NCI-H226 (cell line): Measurements from ENCODE around the gene VSTM2L.
"Not testable (repeated sequence)": the region's sequence is repeated elsewhere in the genome, so short reads cannot be mapped to it uniquely, and the experiment has no call there.

Source experiments
- DNase-seq: peaks from one replicate; pipeline ENCODE4 v3.0.0-alpha.2; 2015

Gene VSTM2L

DNA sequence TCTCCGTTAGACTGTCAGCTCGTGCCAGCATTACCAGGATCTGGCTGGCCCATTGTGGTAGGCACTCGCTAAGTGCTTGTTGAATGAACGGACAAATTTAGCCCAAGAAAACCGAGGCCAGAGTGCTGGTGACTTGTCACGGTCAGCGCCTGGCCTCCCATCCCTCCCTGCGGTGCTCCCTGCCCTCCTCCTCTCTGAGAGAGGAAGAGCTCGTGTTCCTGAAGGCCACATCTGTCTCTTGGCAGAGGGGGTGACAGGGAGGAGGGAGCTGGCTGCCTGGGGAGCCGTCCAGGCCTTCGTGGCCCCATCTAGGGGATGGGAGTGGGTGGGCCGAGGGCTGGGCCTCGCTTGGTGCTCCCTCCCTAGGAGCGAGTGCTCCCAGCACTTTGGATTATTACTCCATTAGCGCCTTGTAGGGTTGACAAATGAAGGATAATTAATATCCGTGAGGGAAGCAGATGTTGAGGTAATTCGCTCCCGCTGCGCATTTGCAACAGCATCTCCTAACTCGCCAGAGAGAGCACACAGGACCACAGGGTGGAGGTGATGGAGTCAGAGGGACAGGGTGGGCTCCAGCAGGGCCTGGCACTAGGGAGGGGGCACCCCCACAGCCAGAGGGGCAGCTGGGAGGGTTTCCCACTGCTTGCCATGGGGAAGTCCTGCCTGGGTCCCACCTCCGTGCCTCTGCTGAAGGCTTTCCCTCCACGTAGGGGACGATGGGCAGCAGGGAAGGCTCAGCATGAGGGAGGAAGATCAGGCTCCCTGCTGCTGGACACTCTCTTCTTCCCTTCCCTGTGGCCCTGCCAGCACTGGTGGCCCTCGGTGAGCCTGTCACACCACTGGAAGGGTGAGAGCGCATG is 37.0 kb downstream of the VSTM2L start:
- no peak for DNase-seq

DNA sequence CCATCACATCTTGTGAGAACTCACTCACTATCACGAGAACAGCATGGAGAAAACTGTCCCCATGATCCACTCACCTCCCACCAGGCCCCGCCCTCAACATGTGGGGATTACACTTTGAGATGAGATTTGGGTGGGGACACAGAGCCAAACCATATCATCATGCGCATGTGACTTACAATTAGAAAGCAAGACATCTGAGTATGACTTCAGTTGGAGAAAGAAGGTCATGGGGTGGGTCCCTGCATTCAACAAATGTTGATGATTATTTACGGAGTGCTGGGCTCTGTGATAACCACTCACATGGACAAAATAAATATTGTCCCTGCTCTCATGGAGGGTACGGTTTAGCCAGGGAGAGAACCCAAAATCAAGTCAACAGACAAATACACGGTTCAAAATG is 37.9 kb downstream of the VSTM2L start:
- DNase-seq, result no peak

DNA sequence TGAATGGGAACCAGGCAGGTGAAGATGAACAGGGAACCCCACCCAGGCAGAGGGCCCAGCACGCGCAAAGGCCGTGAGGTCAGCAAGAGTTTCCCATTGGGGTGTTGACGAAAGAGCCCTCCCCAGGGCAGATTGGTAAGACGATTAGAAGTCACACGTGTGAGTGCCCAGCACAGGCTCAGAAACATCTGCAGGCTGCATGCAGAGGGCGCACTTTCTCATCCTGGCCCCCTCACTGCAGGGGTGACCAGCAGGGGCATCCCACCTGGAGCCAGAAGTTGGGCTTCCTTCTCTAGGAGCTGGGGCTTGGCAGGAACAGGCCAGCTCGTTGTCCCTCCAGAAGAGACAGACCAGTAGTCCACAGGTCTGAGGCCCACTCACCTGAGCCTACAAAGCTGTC is 38.4 kb downstream of the VSTM2L start:
- no peak for DNase-seq

DNA sequence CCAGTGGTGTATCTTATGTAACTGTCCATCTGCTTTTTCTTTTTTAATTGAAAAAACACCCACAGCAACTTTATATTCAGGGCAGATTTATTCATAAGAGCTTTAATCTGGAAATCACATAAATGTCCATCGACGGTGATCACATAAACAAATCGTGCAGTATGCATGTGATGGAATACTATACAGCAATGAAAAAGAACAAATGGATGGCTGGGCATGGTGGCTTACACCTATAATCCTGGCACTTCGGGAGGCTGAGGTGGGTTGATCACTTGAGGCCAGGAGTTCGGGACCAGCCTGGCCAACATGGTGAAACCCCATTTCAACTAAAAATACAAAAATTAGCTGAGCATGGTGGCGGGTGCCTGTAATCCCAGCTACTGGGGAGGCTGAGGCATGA is 39.1 kb downstream of the VSTM2L start:
- DNase-seq, result no peak

DNA sequence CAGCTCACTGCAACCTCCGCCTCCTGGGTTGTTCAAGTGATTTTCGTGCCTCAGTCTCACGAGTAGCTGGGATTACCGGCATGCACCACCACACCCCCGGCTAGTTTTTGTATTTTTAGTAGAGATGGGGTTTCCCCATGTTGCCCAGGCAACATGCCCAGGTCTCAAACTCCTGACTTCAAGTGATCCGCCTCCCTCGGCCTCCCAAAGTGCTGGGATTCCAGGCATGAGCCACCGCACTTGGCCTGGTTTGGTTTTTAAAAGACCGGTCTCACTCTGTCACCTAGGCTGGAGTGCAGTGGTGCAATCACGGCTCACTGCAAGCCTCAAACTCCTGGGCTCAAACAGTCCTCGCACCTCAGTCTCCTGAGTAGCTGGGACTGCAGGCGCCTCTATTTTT is 40.1 kb downstream of the VSTM2L start:
- no peak for DNase-seq

DNA sequence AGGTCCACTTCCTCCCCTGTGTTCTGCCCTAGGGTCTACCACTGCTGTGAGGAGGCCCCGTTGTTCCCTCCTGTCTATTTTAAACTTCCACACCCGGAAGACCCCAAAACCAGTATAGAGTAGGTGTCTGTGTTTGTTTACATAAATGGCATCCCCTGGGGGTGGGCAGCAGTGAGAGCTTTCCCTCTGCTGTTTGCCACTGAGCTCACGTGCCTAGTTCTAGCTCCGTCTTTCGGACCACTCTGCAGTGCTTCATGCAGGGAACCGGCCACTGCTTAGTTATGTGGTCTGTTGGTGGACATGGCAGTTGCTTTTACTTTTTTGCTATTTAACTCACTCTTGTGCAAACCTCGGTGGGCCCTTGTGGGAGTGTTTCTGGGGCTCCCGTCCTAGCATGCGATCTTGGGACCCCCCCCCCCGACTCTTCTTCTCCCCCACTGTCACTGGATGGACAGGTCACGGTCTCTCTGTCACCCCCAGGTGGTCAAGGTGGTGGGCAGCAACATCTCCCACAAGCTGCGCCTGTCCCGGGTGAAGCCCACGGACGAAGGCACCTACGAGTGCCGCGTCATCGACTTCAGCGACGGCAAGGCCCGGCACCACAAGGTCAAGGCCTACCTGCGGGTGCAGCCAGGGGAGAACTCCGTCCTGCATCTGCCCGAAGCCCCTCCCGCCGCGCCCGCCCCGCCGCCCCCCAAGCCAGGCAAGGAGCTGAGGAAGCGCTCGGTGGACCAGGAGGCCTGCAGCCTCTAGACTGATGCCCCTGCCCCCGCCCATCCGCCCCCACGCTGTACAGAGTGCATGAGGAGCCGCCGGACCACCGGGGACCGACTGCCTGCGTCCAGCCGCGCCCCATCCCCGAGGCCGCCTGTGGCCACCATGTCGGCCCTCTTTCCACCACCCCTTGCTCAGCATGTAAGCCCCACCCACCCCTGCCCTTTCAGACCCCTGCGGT is 40.9 kb downstream of the VSTM2L start:
- DNase-seq, result no peak

DNA sequence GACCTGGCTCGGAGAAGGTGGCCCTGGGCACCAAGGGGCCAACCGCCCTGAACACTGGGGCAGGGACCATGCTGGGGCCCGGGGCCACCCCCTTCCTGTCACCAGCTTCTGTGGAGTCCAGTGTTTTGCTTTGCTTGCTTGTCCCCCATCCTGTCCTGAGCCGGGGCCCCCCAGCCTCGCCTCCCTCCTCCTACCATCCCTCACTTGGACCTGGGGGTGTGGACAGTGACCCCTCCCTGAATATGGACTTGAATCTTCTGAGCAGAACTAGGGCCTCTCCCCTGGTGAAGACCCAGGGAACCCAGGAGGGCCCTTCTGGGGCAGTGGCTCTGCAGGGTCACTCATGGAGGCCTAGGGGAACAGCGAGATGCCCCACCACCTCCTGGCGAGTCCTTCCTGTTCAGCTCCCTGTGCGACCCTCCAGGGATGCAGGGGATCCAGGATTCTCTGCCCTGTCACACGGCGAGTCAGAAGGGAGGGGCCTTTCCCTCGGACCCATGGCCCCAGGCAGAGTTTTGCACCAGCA is 41.6 kb downstream of the VSTM2L start:
- DNase-seq, result no peak

DNA sequence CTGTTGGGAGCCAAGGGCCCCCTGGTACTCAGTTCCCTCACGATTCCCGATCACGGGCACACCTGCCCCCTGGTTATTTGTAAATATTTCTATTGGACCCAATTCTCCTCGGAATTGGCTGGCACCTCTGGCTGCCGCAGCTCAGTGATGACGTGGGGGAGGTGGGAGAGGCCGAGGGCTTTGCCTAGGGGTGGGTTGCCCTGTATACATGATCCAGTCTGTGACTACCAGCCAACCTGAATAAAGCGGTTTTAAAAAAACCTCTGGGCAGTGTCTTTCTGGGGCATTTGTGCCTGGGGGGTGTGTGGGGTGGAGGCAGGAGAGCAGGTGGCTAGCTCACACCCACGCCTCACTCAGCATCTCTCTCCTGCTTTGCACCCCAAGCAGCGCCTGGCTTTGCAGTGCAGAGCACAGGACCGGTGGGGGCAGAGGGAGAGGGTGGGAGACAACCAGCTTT is 42.2 kb downstream of the VSTM2L start:
- DNase-seq, result no peak

DNA sequence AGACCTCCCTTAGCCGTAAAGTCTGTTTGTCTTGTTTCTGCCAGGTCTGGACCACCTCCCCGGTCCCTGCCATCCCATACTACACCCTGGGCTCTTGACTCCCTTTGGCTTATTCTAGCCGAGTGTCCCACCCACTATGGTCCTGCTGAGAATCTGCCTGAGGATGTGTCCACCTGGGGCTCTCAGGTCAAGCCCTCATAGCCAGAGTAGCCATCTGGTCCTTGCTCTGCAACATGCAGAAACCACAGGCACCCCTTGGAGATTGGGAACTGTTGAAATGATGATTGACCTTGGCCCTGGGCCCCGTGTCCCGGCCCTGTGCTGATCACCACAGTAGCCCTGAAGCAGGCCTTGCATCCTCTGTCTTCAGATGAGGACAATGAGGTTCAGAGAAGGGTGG is 44.0 kb downstream of the VSTM2L start:
- no peak for DNase-seq

DNA sequence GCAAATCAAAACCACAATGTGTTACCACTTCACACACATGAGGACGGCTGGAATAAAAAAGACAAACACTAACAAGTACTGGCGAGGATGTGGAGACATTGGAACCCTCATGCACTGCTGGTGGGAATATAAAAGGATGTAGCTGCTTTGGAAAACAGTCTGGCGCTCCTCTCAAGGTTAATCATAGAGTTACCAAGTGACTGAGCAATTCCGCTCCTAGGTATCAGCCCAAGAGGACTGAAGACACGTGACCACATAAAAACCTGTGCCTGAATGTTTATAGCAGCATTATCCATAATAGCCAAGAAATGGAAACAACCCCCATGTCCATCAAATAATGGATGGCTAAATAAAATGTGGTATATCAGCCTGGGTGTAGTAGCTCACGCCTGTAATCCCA is 45.0 kb downstream of the VSTM2L start:
- no peak for DNase-seq

DNA sequence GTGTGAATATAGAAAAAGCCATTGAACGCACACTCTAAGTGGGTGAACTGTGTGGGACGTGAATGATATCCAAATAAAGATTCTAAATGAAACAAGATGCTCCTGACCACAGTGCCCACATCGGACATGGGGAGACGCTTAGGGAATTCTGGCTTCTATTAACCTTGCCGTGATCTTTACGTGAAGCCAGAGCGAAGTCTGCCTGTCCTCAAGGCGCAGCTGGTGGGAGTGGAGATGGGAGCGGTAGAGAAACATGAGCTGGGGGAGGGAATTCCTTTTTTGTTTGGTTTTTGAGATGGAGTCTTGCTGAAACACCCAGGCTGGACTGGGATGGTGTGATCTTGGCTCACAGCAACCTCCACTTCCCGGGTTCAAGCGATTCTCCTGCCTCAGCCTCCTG is 46.0 kb downstream of the VSTM2L start:
- DNase-seq, result no peak

DNA sequence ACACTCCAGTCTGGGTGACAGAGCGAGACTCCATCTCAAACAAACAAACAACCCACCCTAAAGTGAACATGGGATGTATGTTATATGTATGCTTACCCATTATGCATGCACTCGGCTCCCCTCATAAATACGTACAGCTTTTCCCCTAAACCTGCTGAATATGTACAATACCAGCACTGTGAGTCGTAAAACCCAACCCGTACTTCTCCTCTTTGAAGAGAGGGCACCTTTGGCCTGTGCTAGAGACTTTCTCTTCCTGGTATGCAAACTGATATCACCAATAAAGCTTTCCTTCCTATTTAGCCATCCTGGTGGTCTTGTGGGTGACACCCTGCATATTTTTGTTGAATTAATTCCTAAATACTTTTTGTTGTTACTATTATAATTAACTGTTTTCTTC is 51.3 kb downstream of the VSTM2L start:
- no peak for DNase-seq

DNA sequence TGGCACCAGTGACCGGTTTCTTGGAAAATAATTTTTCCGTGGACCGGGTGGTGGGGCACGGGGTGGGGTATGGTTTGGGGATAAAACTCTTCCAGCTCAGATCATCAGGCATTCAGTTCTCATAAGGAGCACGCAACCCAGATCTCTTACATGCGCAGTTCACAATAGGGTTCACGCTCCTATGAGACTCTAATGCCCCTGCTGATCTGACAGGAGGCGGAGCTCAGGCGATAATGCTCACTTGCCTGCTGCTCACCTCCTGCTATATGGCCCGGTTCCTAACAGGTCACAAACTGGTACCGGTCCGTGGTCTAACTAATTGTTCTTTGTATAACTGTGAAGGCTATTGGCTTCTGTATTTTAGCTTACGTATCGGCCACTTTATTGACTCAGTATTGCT is 51.7 kb downstream of the VSTM2L start:
- DNase-seq, result no peak

DNA sequence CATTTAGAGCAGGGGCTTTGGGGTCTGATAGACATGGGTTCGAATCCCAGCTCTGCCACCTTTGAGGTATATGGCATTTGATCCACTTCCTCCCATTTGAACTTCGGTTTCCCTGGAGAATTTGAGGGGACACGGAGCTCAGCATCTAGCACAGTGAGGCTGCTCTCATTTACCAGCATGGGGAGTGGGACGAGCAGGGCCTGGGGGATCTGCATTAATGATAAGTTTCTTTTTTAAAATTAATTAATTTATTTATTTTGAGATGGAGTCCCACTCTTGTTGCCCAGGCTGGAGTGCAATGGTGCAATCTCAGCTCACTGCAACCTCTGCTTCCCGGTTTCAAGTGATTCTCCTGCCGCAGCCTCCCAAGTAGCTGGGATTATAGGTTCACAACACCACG is 52.6 kb downstream of the VSTM2L start:
- no peak for DNase-seq

DNA sequence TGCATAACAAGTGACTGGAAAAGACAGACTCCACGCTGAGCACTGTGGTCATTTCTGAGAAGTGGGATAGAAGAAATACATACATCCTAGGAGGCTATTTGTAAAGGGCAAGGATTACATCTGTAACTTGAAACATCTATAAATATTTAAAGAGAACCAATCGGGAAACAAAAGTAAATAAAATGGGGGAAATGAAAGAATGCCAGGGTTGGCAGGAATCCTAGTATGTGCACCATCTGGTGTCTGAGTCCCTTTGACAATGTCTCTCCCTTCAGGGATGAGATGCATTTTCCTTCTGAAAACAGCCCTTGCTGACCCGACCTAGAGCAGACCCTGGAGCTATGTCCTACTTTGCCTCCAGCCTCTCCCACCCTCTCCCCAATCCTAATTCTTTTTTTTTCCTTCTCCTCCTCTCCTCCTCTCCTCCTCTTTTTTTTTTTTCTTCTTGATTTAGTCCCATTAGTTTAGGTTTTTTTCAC is 53.2 kb downstream of the VSTM2L start:
- no peak for DNase-seq

DNA sequence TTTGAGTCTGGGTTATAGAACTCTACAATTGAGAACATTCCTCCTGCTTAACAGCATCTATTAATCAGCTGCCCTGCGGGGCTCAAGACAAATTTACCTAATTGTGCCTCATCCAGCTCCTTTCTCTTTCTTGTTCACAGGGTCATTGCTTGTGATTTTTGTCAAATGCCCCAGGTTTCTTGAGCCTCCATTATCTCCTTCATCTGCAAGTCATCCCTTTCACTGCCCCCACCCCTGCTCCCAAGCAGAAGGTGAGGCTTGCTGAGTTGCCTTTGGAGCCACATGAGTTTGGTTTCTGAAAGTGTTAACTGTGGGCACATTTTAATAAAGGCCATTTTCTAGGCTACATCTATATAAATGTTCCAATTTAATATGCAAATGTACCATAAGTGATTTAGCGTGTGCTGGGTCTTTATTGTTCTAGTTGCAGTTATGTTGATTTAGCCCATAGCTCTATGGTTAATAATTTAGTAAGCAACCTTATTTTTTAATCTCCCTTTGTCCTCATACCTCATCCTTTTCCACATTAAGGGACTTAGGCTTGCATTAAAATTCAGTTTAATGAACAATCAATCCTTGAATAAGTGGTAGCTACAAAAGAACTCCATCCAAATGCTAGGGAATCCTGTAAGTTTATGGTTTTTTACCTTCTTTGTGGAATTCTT is 56.1 kb downstream of the VSTM2L start:
- no peak for DNase-seq

DNA sequence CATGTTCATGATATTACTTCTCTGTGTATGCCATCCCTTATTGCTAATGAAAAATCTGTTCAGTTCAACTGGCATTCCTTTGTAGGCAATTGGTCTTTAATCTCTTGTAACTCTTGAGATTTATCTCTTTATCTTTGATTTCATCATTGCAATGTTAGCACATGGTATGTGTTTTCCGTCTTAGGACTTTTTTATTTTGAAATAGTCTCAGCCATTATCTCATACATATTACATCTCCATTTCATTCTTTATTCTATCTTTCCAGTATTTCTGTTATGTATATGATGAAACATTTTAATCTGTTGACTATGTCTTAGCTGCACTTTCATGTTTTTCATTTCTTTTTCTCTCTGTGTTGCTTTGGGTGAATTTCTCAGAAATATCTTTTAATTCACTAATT is 58.1 kb downstream of the VSTM2L start:
- no peak for DNase-seq

DNA sequence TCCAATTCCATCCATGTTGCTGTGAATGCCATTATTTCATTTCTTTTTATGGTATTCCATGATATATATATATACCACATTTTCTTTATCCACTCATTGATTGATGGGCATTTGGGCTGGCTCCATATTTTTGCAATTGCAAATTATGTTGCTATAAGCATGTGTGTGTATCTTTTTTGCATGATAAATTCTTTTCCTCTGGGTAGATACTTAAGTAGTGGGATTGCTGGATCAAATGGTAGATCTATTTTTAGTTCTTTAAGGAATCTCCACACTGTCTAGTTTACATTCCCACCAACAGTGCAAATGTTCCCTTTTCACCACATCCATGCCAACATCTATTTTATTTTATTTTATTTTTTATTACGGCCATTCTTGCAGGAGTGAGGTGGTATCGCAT is 60.6 kb downstream of the VSTM2L start:
- not testable (repeated sequence) for DNase-seq

DNA sequence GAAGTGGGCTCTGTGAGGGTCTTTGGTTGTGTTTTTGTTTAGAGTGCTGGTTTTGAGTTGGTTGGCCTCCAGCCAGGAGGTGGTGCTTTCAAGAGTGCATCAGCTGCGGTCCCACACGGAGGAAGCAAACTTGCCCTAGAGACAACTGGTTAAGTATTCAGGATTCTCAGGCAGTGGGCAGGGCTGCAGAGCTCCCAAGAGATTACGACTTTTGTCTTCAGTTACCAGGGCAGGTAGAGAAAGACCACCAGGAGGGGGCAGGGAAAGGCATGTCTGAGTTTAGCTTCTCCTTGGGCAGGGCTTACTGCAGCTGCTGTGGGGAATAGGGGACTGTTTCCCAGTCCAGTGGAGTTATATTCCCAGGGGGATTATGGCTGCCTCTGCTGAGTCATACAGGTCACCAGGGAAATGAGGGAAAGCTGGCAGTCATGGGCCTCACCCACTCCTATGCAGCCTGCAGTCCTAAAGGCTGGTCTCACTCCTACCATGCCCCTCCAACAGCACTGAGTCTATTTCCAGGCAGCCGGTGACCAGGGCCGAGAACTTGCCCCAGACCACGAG is 66.0 kb downstream of the VSTM2L start:
- DNase-seq, result no peak

DNA sequence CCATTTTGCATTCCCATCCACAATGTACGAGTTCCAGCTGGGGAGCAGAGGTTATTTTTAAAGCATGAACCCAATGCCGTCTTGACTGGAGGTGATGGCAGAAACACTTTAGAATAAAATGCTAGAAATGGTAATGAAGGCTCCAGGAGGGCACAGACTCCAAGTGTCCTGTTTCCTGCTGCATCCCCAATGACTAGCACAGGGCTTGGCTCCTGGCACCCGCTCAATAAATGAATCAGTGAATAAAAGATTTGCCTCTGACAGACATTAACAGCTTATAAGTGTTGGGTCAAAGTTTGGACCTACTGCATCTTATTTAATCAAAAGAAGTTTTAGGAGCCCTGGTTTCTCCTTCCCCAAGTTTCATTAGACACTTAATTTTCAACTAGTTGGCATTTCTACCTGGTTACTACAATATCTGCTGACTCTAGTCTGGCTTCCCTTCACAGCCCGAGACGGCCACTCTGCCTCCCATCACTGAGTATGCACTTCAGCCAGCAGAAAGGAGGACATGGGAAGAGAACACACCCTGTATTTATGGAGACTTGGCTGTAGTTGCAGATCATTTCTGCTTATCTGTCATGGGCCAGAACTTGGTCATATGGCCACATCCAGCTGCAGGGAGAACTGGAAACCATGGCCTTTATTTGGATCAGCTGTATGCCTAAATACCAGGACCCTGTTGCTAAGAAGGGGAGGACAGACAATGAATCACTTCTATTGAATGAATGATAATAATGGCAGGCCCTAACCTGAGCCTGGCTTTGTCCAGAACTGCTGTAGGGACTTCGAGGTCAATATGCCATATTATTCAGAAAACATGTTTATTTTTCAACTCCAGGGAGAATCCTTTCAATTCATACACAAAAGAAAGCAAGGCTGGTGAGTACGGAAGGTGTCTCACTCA is 67.3 kb downstream of the VSTM2L start:
- DNase-seq, result no peak

DNA sequence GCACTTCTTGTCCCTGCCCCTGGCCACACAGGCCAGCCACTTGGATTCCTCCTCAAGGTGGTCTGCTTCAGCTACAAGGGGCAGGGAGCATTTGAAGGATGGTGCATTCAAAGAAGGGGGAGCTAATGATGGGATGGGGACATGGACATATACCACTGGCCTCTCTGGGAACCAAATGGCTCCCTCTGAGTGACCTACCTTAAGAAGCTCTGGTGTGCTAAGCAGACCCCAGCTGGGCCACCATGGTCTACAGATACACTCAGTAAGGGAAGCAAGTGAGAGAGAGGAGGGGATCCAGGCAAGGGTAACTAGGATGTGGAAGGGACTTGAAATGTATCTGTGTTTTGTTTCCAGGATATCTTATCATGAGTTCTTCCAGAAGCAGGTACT is 67.9 kb downstream of the VSTM2L start:
- no peak for DNase-seq
